A549 (cell line): ENCODE results near the gene SPSB4.

Experiments
- MAX ChIP-seq: IDR thresholded peaks from 2 replicates; pipeline ENCODE4 v1.6.1; 2012
- PBX3 ChIP-seq: IDR thresholded peaks from 2 replicates; pipeline ENCODE4 v1.6.1; 2012
- POLR2A ChIP-seq: IDR thresholded peaks from 2 replicates; pipeline ENCODE4 v1.6.1; 2012; ENCODE audit warnings: mild to moderate bottlenecking, low read length
- RAD21 ChIP-seq, 2 experiments: fragments of >200 bp in 1 of 2; sonication (Bioruptor Twin) in 1 of 2; formaldehyde crosslinking in 1 of 2; IDR thresholded peaks in 1 of 2; conservative IDR thresholded peaks in 1 of 2; 2 replicates in 1 of 2; 3 replicates in 1 of 2; pipeline ENCODE4 v1.6.1; 2012 to 2018; ENCODE audit warnings: inconsistent platforms in 1 of 2
- TFCP2L1 ChIP-seq: fragments of 250-450 bp; sonication (Bioruptor Pico); IDR thresholded peaks from 2 replicates; pipeline ENCODE4 v1.5.0; 2021; ENCODE audit warnings: mild to moderate bottlenecking
- TF ChIP-seq, protein P1 (sequence below): fragments of >200 bp; sonication (Bioruptor Twin); formaldehyde crosslinking; IDR thresholded peaks from 3 replicates; pipeline ENCODE4 v1.5.1; 2016

DNA sequence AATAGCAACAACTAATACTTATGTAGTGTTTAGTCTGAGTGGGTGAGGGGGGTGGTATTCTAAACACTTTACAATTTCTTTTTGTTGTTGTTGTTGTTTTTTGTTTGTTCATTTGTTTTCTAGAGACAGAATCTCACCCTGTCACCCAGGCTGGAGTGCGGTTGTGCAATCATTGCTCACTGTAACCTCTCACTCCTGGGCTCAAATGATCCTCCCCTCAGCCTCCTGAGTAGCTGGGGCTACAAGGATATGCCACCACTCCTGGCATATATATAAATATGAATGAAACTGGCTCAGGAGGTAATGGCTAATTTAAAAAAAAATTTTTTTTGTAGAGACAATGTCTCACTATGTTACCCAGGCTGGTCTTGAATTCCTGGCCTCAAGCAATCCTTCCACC is 19.1 kb downstream of the SPSB4 start:
- TF ChIP-seq MAX: no peak
- no peak for TF ChIP-seq TFCP2L1
- no peak for TF ChIP-seq RAD21 (conservative IDR thresholded peaks at IDR 0.05 in 1 of 2, IDR thresholded peaks at IDR 0.05 in 1 of 2)
- TF ChIP-seq, protein P1, sequence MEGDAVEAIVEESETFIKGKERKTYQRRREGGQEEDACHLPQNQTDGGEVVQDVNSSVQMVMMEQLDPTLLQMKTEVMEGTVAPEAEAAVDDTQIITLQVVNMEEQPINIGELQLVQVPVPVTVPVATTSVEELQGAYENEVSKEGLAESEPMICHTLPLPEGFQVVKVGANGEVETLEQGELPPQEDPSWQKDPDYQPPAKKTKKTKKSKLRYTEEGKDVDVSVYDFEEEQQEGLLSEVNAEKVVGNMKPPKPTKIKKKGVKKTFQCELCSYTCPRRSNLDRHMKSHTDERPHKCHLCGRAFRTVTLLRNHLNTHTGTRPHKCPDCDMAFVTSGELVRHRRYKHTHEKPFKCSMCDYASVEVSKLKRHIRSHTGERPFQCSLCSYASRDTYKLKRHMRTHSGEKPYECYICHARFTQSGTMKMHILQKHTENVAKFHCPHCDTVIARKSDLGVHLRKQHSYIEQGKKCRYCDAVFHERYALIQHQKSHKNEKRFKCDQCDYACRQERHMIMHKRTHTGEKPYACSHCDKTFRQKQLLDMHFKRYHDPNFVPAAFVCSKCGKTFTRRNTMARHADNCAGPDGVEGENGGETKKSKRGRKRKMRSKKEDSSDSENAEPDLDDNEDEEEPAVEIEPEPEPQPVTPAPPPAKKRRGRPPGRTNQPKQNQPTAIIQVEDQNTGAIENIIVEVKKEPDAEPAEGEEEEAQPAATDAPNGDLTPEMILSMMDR: no peak
- TF ChIP-seq PBX3: no peak
- no peak for TF ChIP-seq POLR2A
